KMS-11 (cell line): ENCODE measurements around the gene DAPP1.

Experiments used
- H2AFZ ChIP-seq: fragments of 200-600 bp; sonication (generic); 2 replicates; pipeline ENCODE4 v1.6.1; 2016; ENCODE audit warnings: antibody characterized with exemption, mixed run types, low read depth
- H3K27ac ChIP-seq: fragments of 200-600 bp; sonication (generic); 2 replicates; pipeline ENCODE4 v1.6.1; 2016; ENCODE audit warnings: mild to moderate bottlenecking, mixed run types
- H3K27me3 ChIP-seq: fragments of 200-600 bp; sonication (generic); 2 replicates; pipeline ENCODE4 v1.6.1; 2017; ENCODE audit warnings: mild to moderate bottlenecking, low read depth, mixed run types, moderate library complexity; ENCODE audit not compliant: insufficient read depth
- H3K36me3 ChIP-seq: fragments of 200-600 bp; sonication (generic); 2 replicates; pipeline ENCODE4 v1.6.1; 2017; ENCODE audit warnings: mild to moderate bottlenecking, mixed run types; ENCODE audit not compliant: insufficient read depth
- H3K4me1 ChIP-seq: fragments of 200-600 bp; sonication (generic); 2 replicates; pipeline ENCODE4 v1.6.1; 2016; ENCODE audit warnings: mild to moderate bottlenecking, low read depth, mixed run types; ENCODE audit not compliant: poor library complexity, severe bottlenecking
- H3K4me2 ChIP-seq: fragments of 200-600 bp; sonication (generic); 2 replicates; pipeline ENCODE4 v1.7.0; 2016; ENCODE audit warnings: mild to moderate bottlenecking, mixed run types
- H3K4me3 ChIP-seq: fragments of 200-600 bp; sonication (generic); IDR thresholded peaks from 2 replicates; pipeline ENCODE4 v1.6.1; 2017; ENCODE audit warnings: low read depth, low read length, mixed read lengths; ENCODE audit not compliant: insufficient read depth
- H3K79me2 ChIP-seq: fragments of 200-600 bp; sonication (generic); 2 replicates; pipeline ENCODE4 v1.6.1; 2016; ENCODE audit warnings: low read depth, mixed run types; ENCODE audit not compliant: insufficient read depth
- H3K9ac ChIP-seq: fragments of 200-600 bp; sonication (generic); 2 replicates; pipeline ENCODE4 v1.6.1; 2016; ENCODE audit warnings: mild to moderate bottlenecking, mixed run types
- H4K20me1 ChIP-seq: fragments of 200-600 bp; sonication (generic); 2 replicates; pipeline ENCODE4 v1.6.1; 2016; ENCODE audit warnings: mild to moderate bottlenecking, mixed run types; ENCODE audit not compliant: insufficient read depth
- TF ChIP-seq, protein P1 (sequence below): fragments of 200-600 bp; sonication (generic); conservative IDR thresholded peaks from 2 replicates; pipeline ENCODE4 v1.6.1; 2017; ENCODE audit warnings: low read depth, mild to moderate bottlenecking, antibody characterized with exemption, low read length, moderate library complexity, mixed read lengths

The DAPP1 gene

DNA sequence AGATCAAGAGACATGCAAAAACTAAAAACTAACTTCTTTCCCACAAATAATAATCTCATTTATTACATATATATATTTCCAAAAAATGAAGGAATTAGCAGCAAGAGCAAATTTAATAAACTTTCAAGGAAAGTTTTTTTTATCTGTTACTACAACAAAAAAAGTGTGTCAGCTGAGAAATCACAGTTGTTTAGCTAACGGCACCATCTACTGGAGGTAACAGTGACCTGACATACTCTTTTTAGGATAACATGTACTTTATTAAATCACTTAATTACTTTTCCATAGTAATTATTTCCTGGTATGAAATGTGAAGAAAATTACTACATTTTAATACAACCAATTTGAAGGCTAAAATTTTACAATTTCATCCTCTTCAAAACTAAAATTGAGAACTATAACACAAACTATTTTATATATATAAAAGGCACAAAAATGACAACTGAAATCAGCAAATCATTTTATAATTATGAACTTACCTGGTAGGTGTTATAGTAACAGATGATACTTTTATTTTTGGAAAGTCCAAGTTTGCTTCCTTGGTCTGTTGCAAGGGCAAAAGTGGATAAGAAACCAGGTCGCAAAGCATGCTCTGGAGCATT is 68.5 kb downstream of the DAPP1 start:
- no peak overlapping the region for H2AFZ ChIP-seq
- H4K20me1 ChIP-seq: 0 out of 2 replicates have a peak, but pooled peaks cover 4% of the 10 kb centered on the region
- H3K4me3 ChIP-seq: no peak overlapping the region
- H3K4me2 ChIP-seq: no peak overlapping the region
- no peak overlapping the region for H3K27ac ChIP-seq
- TF ChIP-seq, protein P1, sequence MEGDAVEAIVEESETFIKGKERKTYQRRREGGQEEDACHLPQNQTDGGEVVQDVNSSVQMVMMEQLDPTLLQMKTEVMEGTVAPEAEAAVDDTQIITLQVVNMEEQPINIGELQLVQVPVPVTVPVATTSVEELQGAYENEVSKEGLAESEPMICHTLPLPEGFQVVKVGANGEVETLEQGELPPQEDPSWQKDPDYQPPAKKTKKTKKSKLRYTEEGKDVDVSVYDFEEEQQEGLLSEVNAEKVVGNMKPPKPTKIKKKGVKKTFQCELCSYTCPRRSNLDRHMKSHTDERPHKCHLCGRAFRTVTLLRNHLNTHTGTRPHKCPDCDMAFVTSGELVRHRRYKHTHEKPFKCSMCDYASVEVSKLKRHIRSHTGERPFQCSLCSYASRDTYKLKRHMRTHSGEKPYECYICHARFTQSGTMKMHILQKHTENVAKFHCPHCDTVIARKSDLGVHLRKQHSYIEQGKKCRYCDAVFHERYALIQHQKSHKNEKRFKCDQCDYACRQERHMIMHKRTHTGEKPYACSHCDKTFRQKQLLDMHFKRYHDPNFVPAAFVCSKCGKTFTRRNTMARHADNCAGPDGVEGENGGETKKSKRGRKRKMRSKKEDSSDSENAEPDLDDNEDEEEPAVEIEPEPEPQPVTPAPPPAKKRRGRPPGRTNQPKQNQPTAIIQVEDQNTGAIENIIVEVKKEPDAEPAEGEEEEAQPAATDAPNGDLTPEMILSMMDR: peak; percentile 63
- no peaks in the 10 kb centered on the region for H3K27me3 ChIP-seq
- no peaks in the 10 kb centered on the region for H3K4me1 ChIP-seq
- H3K79me2 ChIP-seq: peaks cover 4% of the 10 kb centered on the region; the same call in 1 of the 2 replicates
- peaks cover 3% of the 10 kb centered on the region; the same call in 1 of the 2 replicates for H3K36me3 ChIP-seq
- H3K9ac ChIP-seq: no peak overlapping the region

DNA sequence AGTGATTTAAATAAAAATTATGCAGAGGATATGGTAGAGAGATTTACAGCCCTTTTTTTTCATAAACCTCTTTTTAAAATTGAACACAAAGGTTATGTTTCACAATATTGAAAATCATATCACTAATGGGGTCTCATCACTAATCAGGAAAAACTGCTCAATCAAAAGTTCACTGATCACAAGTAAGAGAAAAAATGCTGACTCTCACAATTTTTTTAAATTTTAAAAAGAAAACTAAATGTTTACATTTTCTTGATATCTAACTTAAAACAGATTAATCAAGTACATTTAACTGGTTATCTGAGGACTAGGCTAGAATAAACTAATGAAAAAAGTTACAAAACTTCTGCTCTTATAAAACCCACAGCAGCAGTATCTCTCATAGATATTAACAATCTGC is 69.1 kb downstream of the DAPP1 start:
- no peak overlapping the region for H2AFZ ChIP-seq
- peaks cover 3% of the 10 kb centered on the region; the same call in 1 of the 2 replicates for H3K36me3 ChIP-seq
- peaks cover 10% of the 10 kb centered on the region; the same call in 1 of the 2 replicates for H3K79me2 ChIP-seq
- no peaks in the 10 kb centered on the region for H3K27me3 ChIP-seq
- 0 out of 2 replicates have a peak, but pooled peaks cover 4% of the 10 kb centered on the region for H4K20me1 ChIP-seq
- no peaks in the 10 kb centered on the region for H3K4me1 ChIP-seq
- H3K4me3 ChIP-seq: no peak overlapping the region
- TF ChIP-seq, protein P1: no peak
- H3K4me2 ChIP-seq: no peak overlapping the region
- H3K27ac ChIP-seq: no peak overlapping the region
- H3K9ac ChIP-seq: no peak overlapping the region

DNA sequence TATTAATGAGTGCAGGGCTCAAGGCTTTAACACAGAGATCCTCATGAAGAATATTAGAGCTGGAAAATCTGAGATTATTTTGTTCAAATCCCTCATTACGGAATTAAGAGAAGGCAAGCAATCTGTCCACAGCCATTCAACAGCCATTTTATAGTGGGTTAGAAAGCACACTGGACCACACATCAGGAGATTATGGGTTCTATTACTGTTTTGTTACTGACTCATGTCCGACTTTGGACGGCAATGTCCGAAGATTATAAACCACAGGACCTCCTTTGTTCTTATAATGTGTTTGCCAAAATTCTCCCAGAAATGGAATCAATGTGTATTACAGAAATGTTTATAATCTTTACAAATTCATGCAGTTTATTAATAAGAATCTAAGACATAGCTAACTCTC is 69.5 kb downstream of the DAPP1 start:
- no peak overlapping the region for H3K4me2 ChIP-seq
- TF ChIP-seq, protein P1: no peak
- peaks cover 2% of the 10 kb centered on the region for H3K4me1 ChIP-seq
- H3K79me2 ChIP-seq: peaks cover 14% of the 10 kb centered on the region; the same call in 1 of the 2 replicates
- H3K36me3 ChIP-seq: peaks cover 1% of the 10 kb centered on the region; the same call in 1 of the 2 replicates
- no peak overlapping the region for H3K4me3 ChIP-seq
- H3K27me3 ChIP-seq: no peaks in the 10 kb centered on the region
- no peak overlapping the region for H2AFZ ChIP-seq
- no peak overlapping the region for H3K9ac ChIP-seq
- 0 out of 2 replicates have a peak, but pooled peaks cover 4% of the 10 kb centered on the region for H4K20me1 ChIP-seq
- no peak overlapping the region for H3K27ac ChIP-seq

DNA sequence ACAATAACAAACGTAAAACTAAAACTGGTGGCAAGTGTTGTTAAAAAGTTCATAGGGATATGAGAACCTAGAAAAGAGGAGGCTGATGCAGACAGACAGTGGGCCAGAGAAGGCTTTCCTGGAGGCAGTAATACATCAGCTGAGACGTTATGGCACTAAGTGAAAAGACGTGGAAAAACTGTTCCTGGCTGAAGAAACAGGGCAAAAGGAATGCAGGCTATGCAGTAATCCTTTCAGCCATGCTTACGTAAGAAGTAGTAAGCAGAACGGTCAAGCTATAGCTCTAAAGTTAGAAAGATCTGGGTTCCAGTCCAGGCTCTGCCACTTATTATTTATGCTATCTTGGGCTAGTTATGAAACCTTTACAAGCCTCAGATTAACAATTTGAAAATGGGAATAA is 71.2 kb downstream of the DAPP1 start:
- no peak overlapping the region for H3K4me3 ChIP-seq
- peaks cover 30% of the 10 kb centered on the region for H3K79me2 ChIP-seq

More for the DNA sequence above, 71.2 kb downstream of the DAPP1 start:
- Histone ChIP-seq H3K4me2 (no peak overlapping the region), H3K9ac (no peak overlapping the region), H4K20me1 (0 out of 2 replicates have a peak, but pooled peaks cover 4% of the 10 kb centered on the region), H3K4me1 (peaks cover 17% of the 10 kb centered on the region), H3K36me3 (no peaks in the 10 kb centered on the region; the same call in 1 of the 2 replicates), H3K27me3 (no peaks in the 10 kb centered on the region), H2AFZ (no peak overlapping the region), H3K27ac (no peak overlapping the region)
- TF ChIP-seq, protein P1: no peak
